Activated naive CD4-positive, alpha-beta T cell treated with anti-CD3 and anti-CD28 coated beads, Interleukin-2, amount 50 U/mL, for 72 hours (primary cell): ENCODE data around the gene TXNDC2. TPM values are rescaled to one million over a fixed set of nuclear protein-coding genes. Genes with fewer than 3 reads are reported as not detected.
"Not testable (repeated sequence)": the region's sequence is repeated elsewhere in the genome, so short reads cannot be mapped to it uniquely, and the experiment has no call there.

Experiments
- ATAC-seq, 2 donors: fragments of 150-1000 bp; cut with Tn5 transposase; 2 replicates each; pipeline ENCODE4 v1.10.0; 2021; ENCODE audit warnings: mild to moderate bottlenecking in 2 of 2, moderate library complexity in 2 of 2
- DNase-seq, 2 donors: peaks; one replicate each; pipeline ENCODE4 v3.0.0; 2021 to 2022; ENCODE audit warnings: low spot score in 2 of 2
- H3K27ac Mint-ChIP-seq, 2 donors: one replicate each; pipeline ENCODE4 v1.8.0; 2022; ENCODE audit warnings: mild to moderate bottlenecking in 2 of 2, mixed read lengths in 2 of 2
- H3K36me3 Mint-ChIP-seq, 2 donors: one replicate each; pipeline ENCODE4 v1.8.0; 2022; ENCODE audit warnings: mixed read lengths in 2 of 2
- H3K9me3 Mint-ChIP-seq, 2 donors: one replicate each; pipeline ENCODE4 v1.8.0; 2022; ENCODE audit warnings: mixed read lengths in 2 of 2
- total RNA-seq, 2 donors: library from RNA; stranded (reverse); gene quantifications; one replicate each; pipeline ENCODE4 v1.2.3, GENCODE V29; 2022

Gene TXNDC2
- total RNA-seq, 2 donors from 2014 or later: not detected

DNA sequence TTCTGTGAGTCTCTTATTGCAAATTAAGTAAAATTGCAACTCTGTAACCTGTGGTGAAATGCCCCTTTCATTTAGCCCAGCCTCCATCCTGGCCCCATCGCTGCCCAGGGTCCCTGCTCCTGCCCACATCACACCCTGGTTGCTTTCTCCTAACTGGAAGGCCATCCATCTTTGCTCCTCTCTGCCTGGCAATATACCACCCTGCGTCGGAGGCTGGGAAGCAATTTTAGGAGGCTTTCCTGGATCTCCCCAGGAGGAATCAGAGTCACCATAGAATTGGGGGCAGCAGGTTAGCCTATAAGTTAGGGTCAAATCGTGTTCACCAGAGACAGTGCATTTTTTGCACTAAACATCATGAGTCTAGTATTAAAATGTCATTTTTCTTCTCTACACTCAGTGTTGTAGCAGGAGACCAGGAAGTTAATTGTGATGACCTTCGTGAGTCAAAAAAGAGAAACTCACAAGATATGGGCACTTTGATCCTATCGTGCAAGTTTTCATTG is 14.5 kb upstream of the TXNDC2 start:
- Mint-ChIP-seq H3K27ac (no peak overlapping the region), H3K9me3 (peaks cover under 1 to 2% of the 10 kb centered on the region in 2 donors), H3K36me3 (peaks cover 2% of the 10 kb centered on the region in 2 donors)
- DNase-seq (no peak), ATAC-seq (no peak)

DNA sequence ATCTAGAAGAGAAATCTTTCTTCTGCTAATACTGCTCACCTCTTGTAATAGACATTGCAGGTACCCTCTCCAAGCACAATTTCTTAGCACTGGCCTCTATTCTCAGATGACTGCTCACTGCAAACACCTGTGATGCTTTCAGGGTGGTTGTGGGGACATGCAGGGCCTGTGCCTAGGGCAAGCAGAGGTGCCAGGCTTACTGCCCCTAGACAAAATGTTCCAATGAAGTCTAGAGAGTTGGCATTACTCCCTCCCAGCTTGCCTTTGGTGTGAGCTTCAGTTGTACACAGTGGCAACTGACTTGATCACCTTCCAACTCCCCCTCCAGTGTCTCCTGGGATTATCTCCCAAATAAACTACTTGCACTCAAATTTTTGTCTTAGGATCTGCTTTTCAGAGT is 12.9 kb upstream of the TXNDC2 start:
- DNase-seq (no peak), ATAC-seq (no peak)
- H3K27ac Mint-ChIP-seq: no peak overlapping the region
- H3K36me3 Mint-ChIP-seq: no peaks in the 10 kb centered on the region
- no peaks in the 10 kb centered on the region for H3K9me3 Mint-ChIP-seq

DNA sequence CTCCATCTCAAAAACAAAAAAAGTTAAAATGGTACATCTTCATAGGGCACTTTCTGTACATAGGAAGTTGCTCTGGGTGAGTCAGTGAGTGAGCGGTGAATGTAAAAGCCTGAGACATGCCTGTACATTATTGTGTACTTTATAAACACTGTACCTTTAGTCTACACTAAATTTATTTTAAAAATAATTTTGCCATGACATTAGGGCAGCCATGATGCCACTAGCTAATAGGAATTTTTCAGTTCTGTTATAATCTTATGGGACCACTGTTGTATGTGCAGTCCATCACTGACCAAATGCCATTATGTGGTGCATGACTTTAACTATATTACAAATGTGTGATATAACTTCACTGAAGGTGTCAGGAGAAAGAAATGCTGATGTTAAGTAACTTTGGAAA is 11.0 kb upstream of the TXNDC2 start:
- no peaks in the 10 kb centered on the region for H3K9me3 Mint-ChIP-seq
- H3K27ac Mint-ChIP-seq: no peak overlapping the region
- ATAC-seq (no peak), DNase-seq (no peak)
- H3K36me3 Mint-ChIP-seq: no peaks in the 10 kb centered on the region

- DNase-seq (no peak), ATAC-seq (no peak)
- peak overlapping the region in 1 of 2 donors; percentile 5 for H3K27ac Mint-ChIP-seq
- no peaks in the 10 kb centered on the region for H3K36me3 Mint-ChIP-seq
- no peaks in the 10 kb centered on the region for H3K9me3 Mint-ChIP-seq
Observed at GRCh38 chr18:9876212-9876866, 9.4 kb upstream of the TXNDC2 start.

GRCh38 chr18:9876867-9877654 is 8.7 kb upstream of the TXNDC2 start:
- H3K36me3 Mint-ChIP-seq: no peaks in the 10 kb centered on the region
- DNase-seq (no peak), ATAC-seq (peak; percentile 91 to 93)
- no peaks in the 10 kb centered on the region for H3K9me3 Mint-ChIP-seq
- H3K27ac Mint-ChIP-seq: peak overlapping the region in 1 of 2 donors; percentile 5

DNA sequence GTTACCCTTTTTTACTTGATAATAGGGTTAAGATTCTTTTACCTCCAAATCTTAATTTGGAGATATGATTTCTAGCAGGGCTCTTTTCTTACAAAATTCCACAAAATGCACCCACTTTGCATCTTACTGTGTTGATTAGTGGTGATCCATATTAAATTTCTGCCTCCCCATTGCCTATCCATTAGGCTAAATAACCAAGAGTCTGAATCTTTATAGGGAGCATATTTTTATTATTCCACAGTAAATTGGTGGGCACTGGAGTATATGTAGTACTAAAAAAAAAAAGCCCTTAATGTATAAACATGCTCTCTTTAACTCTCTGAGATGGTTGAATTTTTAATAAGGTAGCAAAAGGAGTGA is 8.1 kb upstream of the TXNDC2 start:
- Mint-ChIP-seq H3K9me3 (no peaks in the 10 kb centered on the region), H3K36me3 (no peaks in the 10 kb centered on the region), H3K27ac (no peak overlapping the region)
- DNase-seq (no peak), ATAC-seq (no peak)

DNA sequence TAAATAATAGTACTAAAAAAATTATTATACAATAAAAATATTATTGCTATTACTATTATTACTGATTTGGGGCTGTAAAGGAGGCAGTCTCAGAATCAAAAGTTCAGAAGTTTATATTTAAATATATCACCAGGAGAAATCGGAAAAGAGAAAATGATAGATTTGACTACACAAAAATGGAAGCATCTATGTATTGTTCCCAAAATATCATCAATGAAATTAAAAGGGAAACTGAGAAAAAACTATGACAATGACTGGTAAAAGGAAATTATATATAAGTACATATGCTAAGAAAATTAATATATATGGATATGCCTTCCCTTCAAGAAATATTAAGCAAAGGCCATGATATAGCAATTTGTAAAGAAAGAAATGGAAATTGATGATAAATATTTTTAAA is 7.7 kb upstream of the TXNDC2 start:
- H3K9me3 Mint-ChIP-seq: no peaks in the 10 kb centered on the region
- H3K27ac Mint-ChIP-seq: no peak overlapping the region
- H3K36me3 Mint-ChIP-seq: no peaks in the 10 kb centered on the region
- DNase-seq (no peak), ATAC-seq (no peak)

DNA sequence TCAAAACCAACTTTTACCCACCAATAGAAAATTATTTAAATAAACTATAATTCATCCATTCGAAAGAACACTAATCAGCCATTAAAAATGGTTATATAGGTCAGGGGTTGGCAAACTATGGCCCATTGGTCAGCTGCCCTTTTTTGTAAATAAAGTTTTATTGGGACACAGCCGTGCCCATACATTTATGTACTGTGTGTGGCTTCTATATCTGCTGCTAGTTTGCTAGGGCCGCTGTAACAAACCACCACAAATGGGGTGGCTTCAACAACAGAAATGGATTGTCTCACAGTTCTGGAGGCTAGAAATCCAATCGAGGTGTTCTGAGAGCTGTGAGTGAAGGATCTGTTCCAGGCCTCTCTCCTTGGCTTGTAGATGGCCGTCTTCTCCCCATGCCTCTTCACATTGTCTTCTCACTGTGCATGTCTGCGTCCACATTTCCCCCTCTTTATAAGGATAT is 7.0 kb upstream of the TXNDC2 start:
- H3K9me3 Mint-ChIP-seq: no peaks in the 10 kb centered on the region
- H3K36me3 Mint-ChIP-seq: no peaks in the 10 kb centered on the region
- ATAC-seq (no peak), DNase-seq (no peak)
- H3K27ac Mint-ChIP-seq: no peak overlapping the region

- Mint-ChIP-seq H3K36me3 (no peaks in the 10 kb centered on the region), H3K27ac (no peak overlapping the region), H3K9me3 (no peaks in the 10 kb centered on the region)
- ATAC-seq (no peak), DNase-seq (no peak)
Observed at GRCh38 chr18:9884090-9884489, 1.7 kb upstream of the TXNDC2 start.

DNA sequence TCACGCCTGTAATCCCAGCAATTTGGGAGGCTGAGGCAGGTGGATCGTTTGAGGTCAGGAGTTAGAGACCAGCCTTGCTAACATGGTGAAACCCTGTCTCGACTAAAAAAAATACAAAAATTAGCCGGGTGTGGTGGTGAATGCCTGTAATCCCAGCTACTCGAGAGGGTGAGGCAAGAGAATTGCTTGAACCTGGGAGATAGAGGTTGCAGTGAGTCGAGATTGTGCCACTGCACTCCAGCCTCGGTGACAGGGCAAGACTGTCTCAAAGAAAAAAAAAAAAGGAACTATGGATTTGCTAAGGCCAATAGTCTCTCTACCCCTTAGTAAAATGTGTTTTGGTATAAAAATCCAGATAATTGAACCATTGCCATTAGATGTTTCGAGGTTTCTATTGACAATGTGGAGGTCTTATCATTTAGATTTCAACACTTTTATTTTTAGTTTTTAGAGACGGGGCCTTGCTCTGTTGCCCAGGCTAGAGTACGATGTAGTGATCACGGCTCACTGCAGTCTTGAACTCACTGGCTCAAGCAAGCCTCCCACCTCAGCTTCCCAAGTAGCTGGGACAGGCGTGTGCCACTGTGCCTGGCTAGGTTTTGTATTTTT is 1.1 kb upstream of the TXNDC2 start:
- H3K9me3 Mint-ChIP-seq: no peaks in the 10 kb centered on the region
- DNase-seq: no peak
- no peak overlapping the region for H3K27ac Mint-ChIP-seq
- no peak for ATAC-seq
- H3K36me3 Mint-ChIP-seq: no peaks in the 10 kb centered on the region

GRCh38 chr18:9886005-9886348 is 204 bp downstream of the TXNDC2 start:
- Mint-ChIP-seq H3K9me3 (no peaks in the 10 kb centered on the region), H3K27ac (no peak overlapping the region), H3K36me3 (no peaks in the 10 kb centered on the region)
- DNase-seq: no peak
- ATAC-seq: no peak

- no peaks in the 10 kb centered on the region for H3K9me3 Mint-ChIP-seq
- no peak for DNase-seq
Observed at GRCh38 chr18:9887992-9888391, 2.2 kb downstream of the TXNDC2 start.

DNA sequence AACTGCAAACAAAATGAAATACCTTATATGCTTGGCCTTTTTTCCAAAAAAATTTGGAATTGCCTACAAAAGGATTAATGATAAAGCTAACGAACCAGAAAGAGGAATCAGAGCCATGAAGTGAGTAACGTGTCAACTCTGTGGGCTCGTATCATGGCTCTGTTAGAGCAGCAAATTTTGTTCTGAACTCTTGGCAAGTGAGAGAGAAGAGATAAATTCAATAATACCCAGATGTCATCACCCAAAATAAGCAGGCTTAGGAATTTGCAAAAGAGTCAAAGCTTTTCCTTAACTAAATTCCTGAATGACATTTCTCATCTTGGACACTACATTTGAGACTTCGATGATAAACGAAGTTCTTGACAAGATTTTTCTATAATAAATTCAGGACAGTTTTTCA is 4.4 kb downstream of the TXNDC2 start:
- Mint-ChIP-seq H3K27ac (no peak overlapping the region), H3K9me3 (no peaks in the 10 kb centered on the region), H3K36me3 (no peaks in the 10 kb centered on the region)
- DNase-seq (no peak), ATAC-seq (no peak)

More at GRCh38 chr18:9887992-9888391, 2.2 kb downstream of the TXNDC2 start:
- ATAC-seq: no peak
- Mint-ChIP-seq H3K27ac (no peak overlapping the region), H3K36me3 (no peaks in the 10 kb centered on the region)

- no peak for ATAC-seq
- H3K27ac Mint-ChIP-seq: no peak overlapping the region
- H3K9me3 Mint-ChIP-seq: no peaks in the 10 kb centered on the region
- DNase-seq: no peak
- H3K36me3 Mint-ChIP-seq: no peaks in the 10 kb centered on the region
Observed at GRCh38 chr18:9890957-9891356, 5.2 kb downstream of the TXNDC2 start.

- not testable (repeated sequence) for ATAC-seq, H3K27ac Mint-ChIP-seq, H3K36me3 Mint-ChIP-seq, H3K9me3 Mint-ChIP-seq, DNase-seq
Observed at GRCh38 chr18:9891515-9891914, 5.7 kb downstream of the TXNDC2 start.

DNA sequence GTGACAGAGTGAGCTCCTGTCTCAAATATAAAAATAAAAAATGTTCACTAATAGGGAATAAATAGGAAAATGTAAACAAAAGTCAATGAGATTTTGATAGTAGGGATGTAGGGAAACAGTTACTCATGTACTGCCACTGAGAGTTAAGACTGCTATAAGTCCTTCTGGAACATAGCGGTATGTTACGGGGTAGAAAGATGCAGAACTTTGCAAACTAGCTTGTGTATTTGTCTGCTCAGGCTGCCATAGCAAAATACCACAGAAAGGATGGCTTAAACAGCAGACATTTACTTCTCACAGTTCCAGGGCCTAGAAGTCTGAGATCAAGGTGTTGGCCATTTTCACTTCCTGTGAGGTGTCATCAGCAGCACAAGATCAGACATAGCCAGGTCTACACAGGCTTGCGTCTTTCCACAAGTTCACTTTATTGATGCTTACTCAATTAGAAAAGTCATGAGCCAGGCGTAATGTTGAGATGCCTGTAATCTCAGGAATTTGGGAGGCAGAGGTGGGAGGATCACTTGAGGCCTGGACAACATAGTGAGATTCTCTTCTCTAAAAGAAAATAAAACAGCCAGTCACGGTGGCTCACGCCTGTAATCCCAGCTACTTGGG is 8.8 kb downstream of the TXNDC2 start:
- no peaks in the 10 kb centered on the region for H3K9me3 Mint-ChIP-seq
- DNase-seq (no peak), ATAC-seq (peak in 1 of 2 donors; percentile 64)
- no peak overlapping the region for H3K27ac Mint-ChIP-seq
- H3K36me3 Mint-ChIP-seq: no peaks in the 10 kb centered on the region

DNA sequence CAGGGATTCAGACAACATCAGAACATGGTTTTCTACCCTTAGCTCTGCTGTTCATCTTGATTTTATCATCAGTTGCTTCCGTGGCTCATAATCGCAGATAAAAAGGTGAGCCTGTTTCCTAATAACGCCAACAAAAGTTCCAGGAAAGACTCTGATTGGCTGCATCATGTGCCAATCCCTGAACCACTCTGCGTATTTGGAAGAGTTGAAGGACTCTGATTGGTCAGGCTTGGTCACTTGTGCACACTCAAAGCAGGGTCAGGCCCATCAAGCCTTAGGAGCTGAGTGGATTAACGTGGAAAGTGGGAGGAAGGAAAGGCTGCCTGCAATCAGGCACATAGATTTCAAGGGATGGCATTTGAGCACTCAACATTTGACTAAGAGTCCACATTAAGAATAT is 11.4 kb downstream of the TXNDC2 start:
- DNase-seq: no peak
- Mint-ChIP-seq H3K27ac (no peak overlapping the region), H3K36me3 (no peaks in the 10 kb centered on the region), H3K9me3 (no peaks in the 10 kb centered on the region)
- no peak for ATAC-seq
